Stimulated activated CD4-positive, alpha-beta T cell treated with anti-CD3 and anti-CD28 coated beads, TNF-alpha, amount 100 ng/mL, for 48 hours (primary cell): ENCODE measurements around the gene MTSS2.
"Not testable (repeated sequence)": the region's sequence is repeated elsewhere in the genome, so short reads cannot be mapped to it uniquely, and the experiment has no call there.

ENCODE experiments used
- DNase-seq, 3 donors: peaks; one replicate each; pipeline ENCODE4 v3.0.0-alpha.2; 2020; ENCODE audit warnings: low read depth in 3 of 3

MTSS2 gene

GRCh38 chr16:70653809-70654771 is 31.8 kb downstream of the MTSS2 start:
- DNase-seq: peak; percentile 55 to 77 (median 59)

GRCh38 chr16:70653406-70653805 is 32.4 kb downstream of the MTSS2 start:
- no peak for DNase-seq

DNA sequence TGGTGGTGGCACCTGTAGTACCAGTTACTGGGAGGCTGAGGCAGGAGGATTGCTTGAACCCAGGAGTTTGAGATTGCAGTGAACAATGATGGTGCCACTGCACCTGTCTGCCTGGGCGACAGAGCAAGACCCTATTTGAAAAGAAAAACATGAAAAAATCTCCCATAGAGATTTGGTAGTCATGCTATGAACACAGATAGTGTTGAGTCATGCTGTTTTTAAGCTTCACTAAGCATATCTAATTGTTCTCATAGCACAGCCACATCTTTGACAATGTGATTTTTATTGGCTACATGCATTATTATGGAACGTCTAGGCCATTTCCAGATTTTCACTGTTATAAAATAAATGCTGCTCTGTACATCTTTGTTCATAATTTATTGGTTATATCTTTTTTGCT is 33.5 kb downstream of the MTSS2 start:
- no peak for DNase-seq

DNA sequence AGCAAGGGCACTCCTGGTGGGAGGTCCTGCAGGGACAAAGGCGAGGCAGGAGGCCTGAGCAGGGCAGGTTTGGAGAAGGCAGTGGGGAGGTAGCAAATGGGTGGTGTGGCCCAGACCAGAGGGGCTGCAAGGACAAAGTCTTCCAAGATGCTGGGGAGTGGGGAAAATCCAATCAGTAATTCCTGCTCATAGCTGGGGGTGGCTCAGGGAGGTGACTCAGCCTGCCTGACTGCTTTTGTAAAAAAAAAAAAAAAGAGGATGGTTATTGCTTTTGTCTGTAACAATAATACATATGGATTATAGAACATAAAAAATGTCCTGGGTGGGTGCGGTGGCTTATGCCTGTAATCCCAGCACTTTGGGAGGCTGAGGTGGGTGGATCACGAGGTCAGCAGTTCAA is 34.3 kb downstream of the MTSS2 start:
- no peak for DNase-seq

DNA sequence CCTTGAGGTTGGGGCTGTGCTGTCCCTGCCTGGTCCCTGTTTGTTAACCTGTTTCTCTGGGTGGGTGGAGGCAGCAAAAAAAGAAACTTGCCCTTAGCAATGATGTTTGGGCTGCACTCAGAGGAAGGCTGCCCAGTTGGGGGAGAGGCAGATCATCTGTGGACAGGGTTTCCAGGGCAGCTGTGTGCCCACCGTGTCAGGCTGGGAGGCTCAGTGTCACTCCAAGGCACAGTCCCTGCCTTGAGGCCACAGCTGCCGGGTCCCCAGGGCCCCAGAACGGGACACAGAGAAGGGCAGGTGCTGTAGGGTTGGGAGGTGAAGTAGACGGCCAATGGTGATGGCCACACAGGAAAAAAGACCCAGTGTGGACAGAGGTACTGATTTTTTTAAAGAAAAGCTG is 35.6 kb downstream of the MTSS2 start:
- DNase-seq: no peak

DNA sequence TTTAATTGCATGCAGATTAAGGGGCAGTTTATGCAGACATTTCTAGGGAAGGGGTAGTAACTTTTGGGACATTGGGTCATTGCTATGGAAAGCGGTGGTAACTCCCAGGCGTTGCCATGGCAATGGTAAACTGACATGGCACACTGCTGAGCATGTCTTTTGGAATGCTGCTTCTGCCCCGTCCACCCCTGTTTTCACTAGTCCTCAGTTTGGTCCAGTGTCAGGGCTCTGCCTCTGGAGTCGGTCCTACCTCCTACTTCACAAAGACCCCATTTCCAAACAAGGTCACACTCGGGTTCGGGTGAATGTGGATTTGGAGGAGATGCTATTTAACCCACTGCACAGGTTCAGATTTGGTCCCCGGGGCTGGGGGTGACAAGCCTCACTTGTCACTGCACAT is 36.6 kb downstream of the MTSS2 start:
- no peak for DNase-seq

GRCh38 chr16:70648606-70649005 is 37.2 kb downstream of the MTSS2 start:
- no peak for DNase-seq

DNA sequence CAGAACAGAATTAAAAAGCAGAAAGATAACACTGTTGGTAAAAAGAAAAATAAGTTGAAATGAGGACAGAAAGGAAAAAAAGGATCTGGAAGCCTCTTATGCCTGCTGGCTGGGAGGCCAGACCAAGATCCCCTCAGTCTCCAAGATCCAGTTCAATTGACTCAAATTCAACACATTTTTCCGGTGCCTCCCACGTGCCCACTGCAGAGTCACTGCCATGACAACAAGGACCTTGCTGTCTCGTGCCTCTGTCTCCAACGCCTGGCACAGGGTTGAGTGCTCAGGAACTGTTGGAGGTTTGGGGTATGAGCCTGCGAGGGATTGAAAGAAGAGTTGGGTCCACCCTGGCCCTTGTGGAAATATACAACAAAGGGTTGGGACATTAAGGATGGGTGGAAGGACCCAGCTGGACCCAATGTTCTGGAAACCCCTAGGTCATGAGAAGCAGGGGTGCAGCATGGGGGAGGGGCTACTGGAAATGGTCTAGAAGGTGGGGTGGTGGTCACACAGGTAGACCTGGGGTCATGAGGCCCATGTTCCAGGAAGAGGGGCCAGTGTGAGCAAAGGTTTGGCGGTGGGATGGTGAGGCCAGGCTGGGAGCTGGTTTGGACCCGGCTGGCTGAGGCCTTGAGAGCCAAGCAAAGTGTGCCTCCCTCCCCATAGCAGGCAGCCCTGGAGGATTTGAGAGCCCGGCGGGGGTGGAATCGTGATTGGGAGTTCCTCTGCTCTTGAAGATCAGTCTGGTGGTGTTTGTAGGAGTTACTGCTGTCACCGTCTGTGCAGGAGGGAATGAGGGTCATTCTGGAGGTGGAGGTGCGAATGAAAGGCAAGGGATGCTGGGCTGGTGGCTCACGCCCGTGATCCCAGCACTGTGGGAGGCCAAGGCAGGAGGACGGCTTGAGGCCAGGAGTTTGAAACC is 38.2 kb downstream of the MTSS2 start:
- no peak for DNase-seq

DNA sequence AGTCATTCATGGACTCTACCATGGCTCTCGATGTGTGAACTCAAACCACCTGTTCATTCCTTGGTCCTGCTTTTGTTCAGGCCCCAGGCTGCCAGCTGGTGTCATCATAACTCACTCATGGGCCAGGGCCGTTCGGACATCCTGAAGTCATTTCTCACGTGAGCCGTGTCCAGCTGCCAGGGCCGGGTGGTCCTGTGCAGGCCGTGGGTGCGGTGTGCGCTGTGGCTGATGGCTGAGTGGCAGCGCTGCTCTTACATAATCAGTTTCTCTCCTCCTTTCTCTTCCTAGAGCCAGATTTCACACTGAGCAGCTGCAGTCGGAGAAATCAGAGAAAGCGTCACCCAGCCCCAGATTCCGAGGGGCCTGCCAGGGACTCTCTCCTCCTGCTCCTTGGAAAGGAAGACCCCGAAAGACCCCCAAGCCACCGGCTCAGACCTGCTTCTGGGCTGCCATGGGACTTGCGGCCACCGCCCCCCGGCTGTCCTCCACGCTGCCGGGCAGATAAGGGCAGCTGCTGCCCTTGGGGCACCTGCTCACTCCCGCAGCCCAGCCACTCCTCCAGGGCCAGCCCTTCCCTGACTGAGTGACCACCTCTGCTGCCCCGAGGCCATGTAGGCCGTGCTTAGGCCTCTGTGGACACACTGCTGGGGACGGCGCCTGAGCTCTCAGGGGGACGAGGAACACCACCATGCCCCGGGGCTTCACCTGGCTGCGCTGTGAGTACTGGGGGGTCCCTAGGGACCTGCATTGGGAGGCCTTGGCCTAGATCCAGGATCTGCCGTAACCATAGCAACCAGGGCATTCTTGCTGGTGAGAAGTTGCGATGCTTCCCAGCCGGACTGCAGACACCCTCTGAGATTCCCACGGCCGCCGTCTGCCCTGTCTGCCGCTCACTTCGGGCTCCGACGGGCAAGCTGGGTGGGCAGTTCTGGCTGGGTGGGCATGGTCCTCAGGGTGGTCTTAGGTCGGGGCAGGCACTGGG is 39.3 kb downstream of the MTSS2 start, which contains the start of gene IL34:
IL34 (plus strand) TSS at position 300 of the 982 bp plus-strand sequence; CDS start at position 689, 389 bp downstream.
- no peak for DNase-seq

- no peak for DNase-seq
These were observed 40.9 kb downstream of the MTSS2 start for GRCh38 chr16:70644763-70645597.

DNA sequence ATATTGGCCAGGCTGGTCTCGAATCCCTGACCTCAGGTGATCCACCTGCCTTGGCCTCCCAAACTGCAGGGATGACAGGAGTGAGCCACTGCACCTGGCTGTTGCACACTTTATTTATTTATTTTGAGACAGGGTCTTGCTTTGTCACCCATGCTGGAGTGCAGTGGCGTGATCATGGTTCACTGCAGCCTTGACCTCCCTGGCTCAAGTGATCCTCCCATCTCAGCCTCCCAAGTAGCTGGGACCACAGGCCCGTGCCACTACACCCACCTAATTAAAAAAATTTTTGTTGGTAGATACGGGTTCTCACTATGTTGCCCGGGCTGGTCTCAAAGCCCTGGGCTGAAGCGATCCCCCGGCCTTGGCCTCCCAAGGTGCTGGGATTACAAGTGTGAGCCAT is 42.6 kb downstream of the MTSS2 start:
- DNase-seq: not testable (repeated sequence)

DNA sequence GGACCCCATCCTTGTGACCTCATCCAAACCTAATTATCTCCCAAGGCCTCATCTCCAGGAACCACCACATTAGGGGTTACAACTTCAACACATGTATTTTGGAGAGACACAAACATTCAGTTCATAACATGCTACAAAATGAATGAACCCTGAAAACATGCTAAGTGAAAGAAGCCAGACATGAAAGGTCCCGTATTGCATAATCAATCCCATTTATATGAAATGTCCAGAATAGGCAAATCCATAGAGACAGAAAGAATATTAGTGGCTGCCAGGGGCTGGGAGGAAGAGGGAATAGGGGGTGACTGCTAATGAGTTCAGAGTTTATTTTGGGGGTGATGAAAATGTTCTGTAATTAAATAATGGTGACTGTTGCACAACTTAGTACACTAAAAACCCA is 43.2 kb downstream of the MTSS2 start:
- DNase-seq: no peak

DNA sequence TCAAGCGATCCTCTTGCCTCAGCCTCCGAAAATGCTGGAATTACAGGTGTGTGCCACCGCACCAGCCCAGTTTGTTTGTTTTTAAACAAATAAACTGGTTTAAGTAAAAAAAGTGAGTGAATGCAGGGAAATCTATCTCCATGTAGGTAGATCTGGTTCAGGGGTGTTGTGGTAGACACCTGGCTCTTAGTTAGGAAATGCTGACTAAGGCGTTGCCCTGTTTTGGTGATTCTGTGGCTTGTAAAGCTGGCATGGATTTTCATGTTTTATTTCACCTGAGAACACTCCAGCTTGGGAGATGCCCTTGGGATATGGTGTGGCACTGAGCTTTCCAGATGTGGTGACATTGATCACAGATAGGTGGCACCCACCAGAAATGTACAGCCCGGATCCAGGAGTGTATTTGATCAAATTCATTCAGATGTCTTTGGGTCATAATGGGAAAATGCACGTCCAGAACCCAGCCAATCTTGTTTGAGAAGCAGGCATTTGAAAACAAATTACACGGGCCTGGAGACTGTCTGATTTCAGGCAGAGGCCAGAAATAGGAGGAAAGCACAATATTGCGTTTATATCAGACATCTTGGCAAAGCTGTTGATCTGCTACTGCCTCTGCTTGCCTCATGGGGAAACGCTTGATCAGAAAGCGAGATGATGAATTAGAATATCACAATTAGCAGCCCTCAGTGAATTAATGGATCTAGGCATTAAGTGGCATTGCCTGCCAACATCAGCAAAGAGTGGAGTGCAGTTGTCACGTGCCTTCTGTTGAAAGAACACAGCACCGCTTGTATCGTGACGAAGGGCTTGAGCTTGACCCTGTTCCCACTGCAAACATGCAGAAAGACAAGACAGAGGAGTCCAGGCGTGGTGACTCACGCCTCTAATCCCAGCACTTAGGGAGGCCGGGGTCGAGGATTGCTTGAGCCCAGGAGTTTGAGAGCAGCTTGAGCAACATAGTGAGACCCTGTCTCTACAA is 46.8 kb downstream of the MTSS2 start:
- no peak for DNase-seq
